Measurements from ENCODE around the gene GPR171. TPM values are rescaled to one million over a fixed set of nuclear protein-coding genes. Genes with fewer than 3 reads are reported as not detected.

The GPR171 gene
- total RNA-seq, 1 donor, result not detected

- Histone ChIP-seq H3K4me1 (ENCODE audit: insufficient read depth, low read length) (peaks cover 32% of the 10 kb centered on the region), H3K27me3 (ENCODE audit: insufficient read depth, low read length) (no peaks in the 10 kb centered on the region), H3K9me3 (ENCODE audit: low read depth, low read length) (no peaks in the 10 kb centered on the region), H3K4me3 (ENCODE audit: insufficient read depth, low read length) (no peak overlapping the region), H3K79me2 (ENCODE audit: insufficient read depth, low read length) (no peaks in the 10 kb centered on the region), H4K20me1 (ENCODE audit: insufficient read depth, low read length) (no peaks in the 10 kb centered on the region), H3K4me2 (ENCODE audit: insufficient read depth, low read length) (no peak overlapping the region), H3K27ac (ENCODE audit: low read depth, low read length) (peak overlapping the region; percentile 73), H2AFZ (ENCODE audit: low read length) (no peak overlapping the region), H3K36me3 (ENCODE audit: insufficient read depth, low read length) (no peaks in the 10 kb centered on the region)
- DNase-seq (ENCODE audit: insufficient read length, low spot score, missing footprints), result peak; percentile 35
- TF ChIP-seq CTCF (IDR thresholded peaks at IDR 0.05; ENCODE audit: extremely low read depth, low read depth, low read length), result no peak
Observed at GRCh38 chr3:151226825-151227224, 23.8 kb upstream of the GPR171 start.

DNA sequence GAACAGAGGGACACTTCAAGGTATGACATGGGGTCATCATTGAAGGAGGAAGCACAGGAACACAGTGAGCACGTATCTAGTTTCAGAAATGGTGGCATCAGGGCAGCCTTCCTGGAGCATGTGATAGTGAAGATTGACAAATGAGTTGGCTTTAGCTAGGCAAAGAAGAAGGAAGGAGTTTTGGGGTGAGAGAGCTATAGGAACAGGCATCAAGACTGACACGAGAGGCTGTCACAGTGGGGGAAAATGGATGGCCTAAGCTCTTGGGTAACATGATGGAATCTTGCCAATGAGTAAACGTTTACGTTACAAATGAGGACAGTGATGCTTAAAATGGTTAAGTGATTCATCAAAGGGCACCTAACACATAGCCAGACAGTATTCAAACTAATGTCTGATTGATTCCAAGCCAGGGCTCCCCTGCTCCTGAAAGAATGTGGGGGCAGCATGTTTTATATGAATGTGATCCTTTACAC is 23.1 kb upstream of the GPR171 start:
- H3K79me2 ChIP-seq (ENCODE audit: insufficient read depth, low read length), result no peaks in the 10 kb centered on the region
- H3K4me2 ChIP-seq (ENCODE audit: insufficient read depth, low read length), result no peak overlapping the region
- H2AFZ ChIP-seq (ENCODE audit: low read length), result peak overlapping the region; percentile 13
- H3K27me3 ChIP-seq (ENCODE audit: insufficient read depth, low read length), result no peaks in the 10 kb centered on the region
- H3K36me3 ChIP-seq (ENCODE audit: insufficient read depth, low read length), result no peaks in the 10 kb centered on the region
- DNase-seq (ENCODE audit: insufficient read length, low spot score, missing footprints), result peak; percentile 58
- no peak overlapping the region for H3K4me3 ChIP-seq (ENCODE audit: insufficient read depth, low read length)
- peak overlapping the region; percentile 73 for H3K27ac ChIP-seq (ENCODE audit: low read depth, low read length)
- H4K20me1 ChIP-seq (ENCODE audit: insufficient read depth, low read length), result no peaks in the 10 kb centered on the region
- peaks cover 32% of the 10 kb centered on the region for H3K4me1 ChIP-seq (ENCODE audit: insufficient read depth, low read length)
- no peak for TF ChIP-seq CTCF (IDR thresholded peaks at IDR 0.05; ENCODE audit: extremely low read depth, low read depth, low read length)
- H3K9me3 ChIP-seq (ENCODE audit: low read depth, low read length), result no peaks in the 10 kb centered on the region

- no peaks in the 10 kb centered on the region for H3K36me3 ChIP-seq (ENCODE audit: insufficient read depth, low read length)
- H3K27ac ChIP-seq (ENCODE audit: low read depth, low read length), result peak overlapping the region; percentile 41
Observed at GRCh38 chr3:151225040-151225975, 22.3 kb upstream of the GPR171 start.

More at GRCh38 chr3:151225040-151225975, 22.3 kb upstream of the GPR171 start:
- Histone ChIP-seq H4K20me1 (ENCODE audit: insufficient read depth, low read length) (no peaks in the 10 kb centered on the region), H3K4me2 (ENCODE audit: insufficient read depth, low read length) (no peak overlapping the region), H3K4me1 (ENCODE audit: insufficient read depth, low read length) (peaks cover 32% of the 10 kb centered on the region), H2AFZ (ENCODE audit: low read length) (no peak overlapping the region), H3K27me3 (ENCODE audit: insufficient read depth, low read length) (no peaks in the 10 kb centered on the region), H3K9me3 (ENCODE audit: low read depth, low read length) (no peaks in the 10 kb centered on the region), H3K79me2 (ENCODE audit: insufficient read depth, low read length) (no peaks in the 10 kb centered on the region), H3K4me3 (ENCODE audit: insufficient read depth, low read length) (no peak overlapping the region)
- no peak for DNase-seq (ENCODE audit: insufficient read length, low spot score, missing footprints)
- no peak for TF ChIP-seq CTCF (IDR thresholded peaks at IDR 0.05; ENCODE audit: extremely low read depth, low read depth, low read length)

All from osteoblast (primary cell).